Stimulated activated naive CD8-positive, alpha-beta T cell treated with anti-CD3 and anti-CD28 coated beads, Interleukin-15, Interleukin-2, amounts not matched to agents 100 ng/mL and 50 ng/mL, for 24 hours (primary cell): ENCODE data around the gene LCAT.
A peak's percentile ranks its signal among the peaks of the same experiment; 100 is the strongest.
"Not testable (repeated sequence)": the region's sequence is repeated elsewhere in the genome, so short reads cannot be mapped to it uniquely, and the experiment has no call there.

Experiments
- H3K27ac Mint-ChIP-seq: one replicate; pipeline ENCODE4 v1.8.0; 2021; ENCODE audit warnings: mild to moderate bottlenecking, mixed read lengths
- H3K27me3 Mint-ChIP-seq: one replicate; pipeline ENCODE4 v1.8.0; 2021; ENCODE audit warnings: mixed read lengths
- H3K36me3 Mint-ChIP-seq: one replicate; pipeline ENCODE4 v1.8.0; 2021; ENCODE audit warnings: low read depth, mixed read lengths
- H3K4me1 Mint-ChIP-seq: one replicate; pipeline ENCODE4 v1.8.0; 2021; ENCODE audit warnings: low read depth, mixed read lengths
- H3K4me3 Mint-ChIP-seq: one replicate; pipeline ENCODE4 v1.8.0; 2021; ENCODE audit warnings: mild to moderate bottlenecking, mixed read lengths
- H3K9me3 Mint-ChIP-seq: one replicate; pipeline ENCODE4 v1.8.0; 2021; ENCODE audit warnings: mixed read lengths

The LCAT gene

GRCh38 chr16:67976205-67976604 is 32.3 kb upstream of the LCAT start:
- Mint-ChIP-seq H3K36me3 (no peaks in the 10 kb centered on the region), H3K4me3 (no peak overlapping the region), H3K9me3 (no peaks in the 10 kb centered on the region), H3K4me1 (no peaks in the 10 kb centered on the region), H3K27me3 (no peaks in the 10 kb centered on the region), H3K27ac (no peak overlapping the region)

- no peaks in the 10 kb centered on the region for H3K9me3 Mint-ChIP-seq
- H3K4me1 Mint-ChIP-seq = no peaks in the 10 kb centered on the region
- H3K27me3 Mint-ChIP-seq = no peaks in the 10 kb centered on the region
- no peak overlapping the region for H3K27ac Mint-ChIP-seq
- H3K4me3 Mint-ChIP-seq = no peak overlapping the region
- H3K36me3 Mint-ChIP-seq = no peaks in the 10 kb centered on the region
Measured at GRCh38 chr16:67975321-67976105, 31.6 kb upstream of the LCAT start.

DNA sequence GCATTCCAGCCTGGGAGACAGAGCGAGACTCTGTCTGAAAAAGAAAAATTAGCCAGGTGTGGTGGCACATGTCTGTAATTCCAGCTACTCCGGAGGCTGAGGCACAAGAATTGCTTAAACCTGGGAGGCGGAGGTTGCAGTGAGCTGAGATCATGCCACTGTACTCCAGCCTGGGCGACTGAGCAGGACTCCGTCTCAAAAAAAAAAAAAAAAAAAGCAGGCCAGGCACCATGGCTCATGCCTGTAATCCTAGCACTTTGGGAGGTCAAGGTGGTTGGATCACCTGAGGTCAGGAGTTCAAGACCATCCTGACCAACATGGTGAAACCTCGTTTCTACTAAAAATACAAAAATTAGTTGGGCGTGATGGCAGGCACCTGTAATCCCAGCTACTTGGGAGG is 28.4 kb upstream of the LCAT start:
- H3K4me1 Mint-ChIP-seq = peaks cover 16% of the 10 kb centered on the region
- H3K27me3 Mint-ChIP-seq, H3K36me3 Mint-ChIP-seq, H3K9me3 Mint-ChIP-seq, H3K4me3 Mint-ChIP-seq, H3K27ac Mint-ChIP-seq: not testable (repeated sequence)

GRCh38 chr16:67971111-67971510 is 27.2 kb upstream of the LCAT start:
- Mint-ChIP-seq H3K4me1 (peaks cover 25% of the 10 kb centered on the region), H3K4me3 (no peak overlapping the region), H3K27ac (no peak overlapping the region), H3K9me3 (no peaks in the 10 kb centered on the region), H3K36me3 (no peaks in the 10 kb centered on the region), H3K27me3 (no peaks in the 10 kb centered on the region)

DNA sequence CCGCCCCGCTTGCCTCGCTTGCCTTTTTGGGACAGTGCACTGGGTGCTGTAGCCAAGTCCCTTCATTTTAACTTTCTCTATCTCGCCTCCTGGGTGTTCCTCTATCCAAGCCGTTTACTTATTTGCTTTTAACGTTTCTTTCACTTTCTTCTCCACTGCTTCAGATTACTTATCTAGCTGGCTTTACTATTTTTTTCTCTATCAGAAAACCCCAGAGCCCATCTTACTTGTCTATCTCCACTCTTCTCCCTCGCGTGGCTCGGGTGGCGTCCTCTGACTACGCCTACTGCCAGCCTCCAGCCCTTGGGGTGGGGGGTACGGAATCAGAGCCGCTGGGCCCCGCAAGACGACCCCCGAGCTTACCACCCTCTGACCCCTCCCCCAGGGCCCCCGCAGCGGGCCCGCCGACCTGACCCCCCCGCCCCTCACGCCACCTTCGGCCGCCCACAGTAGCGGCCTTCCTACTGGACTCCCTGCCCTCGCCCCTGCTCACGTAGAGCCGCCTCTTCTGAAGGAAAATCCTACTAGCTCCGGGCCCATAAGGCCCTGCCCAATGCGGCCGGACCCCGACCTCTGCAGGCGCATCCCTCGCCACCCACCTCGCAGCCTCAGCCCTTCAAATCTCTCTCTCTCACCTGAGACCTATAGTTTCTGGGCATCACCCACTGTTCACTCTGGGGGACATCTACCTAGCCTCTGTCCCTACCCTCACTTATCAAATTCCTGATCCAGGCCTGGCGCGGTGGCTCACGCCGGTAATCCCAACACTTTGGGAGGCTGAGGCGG is 25.5 kb upstream of the LCAT start:
- H3K4me1 Mint-ChIP-seq = peaks cover 25% of the 10 kb centered on the region
- H3K27ac Mint-ChIP-seq = peak overlapping the region; percentile 94
- H3K27me3 Mint-ChIP-seq = no peaks in the 10 kb centered on the region
- peaks cover 4% of the 10 kb centered on the region for H3K36me3 Mint-ChIP-seq
- no peaks in the 10 kb centered on the region for H3K9me3 Mint-ChIP-seq
- peak overlapping the region; percentile 98 for H3K4me3 Mint-ChIP-seq

GRCh38 chr16:67968400-67969253 is 24.7 kb upstream of the LCAT start, which contains the start of gene SLC12A4:
SLC12A4 (minus strand) TSS chr16:67968637; CDS start chr16:67968553, 84 bp downstream.
- Mint-ChIP-seq H3K36me3 (peaks cover 4% of the 10 kb centered on the region), H3K27ac (peak within 1 kb of the TSS; percentile 94), H3K27me3 (no peaks in the 10 kb centered on the region), H3K4me1 (peaks cover 25% of the 10 kb centered on the region), H3K9me3 (no peaks in the 10 kb centered on the region), H3K4me3 (peak within 1 kb of the TSS; percentile 98)

- Mint-ChIP-seq H3K27me3 (no peaks in the 10 kb centered on the region), H3K4me3 (peak overlapping the region; percentile 98), H3K27ac (peak overlapping the region; percentile 94), H3K4me1 (peaks cover 25% of the 10 kb centered on the region), H3K36me3 (peaks cover 4% of the 10 kb centered on the region), H3K9me3 (no peaks in the 10 kb centered on the region)
Measured at GRCh38 chr16:67967958-67968399, 24.1 kb upstream of the LCAT start.

GRCh38 chr16:67967183-67967957 is 23.4 kb upstream of the LCAT start:
- Mint-ChIP-seq H3K27ac (peak overlapping the region; percentile 94), H3K36me3 (peaks cover 4% of the 10 kb centered on the region), H3K27me3 (no peaks in the 10 kb centered on the region), H3K9me3 (no peaks in the 10 kb centered on the region), H3K4me3 (peak overlapping the region; percentile 98), H3K4me1 (peaks cover 25% of the 10 kb centered on the region)

GRCh38 chr16:67966549-67967182 is 22.7 kb upstream of the LCAT start:
- Mint-ChIP-seq H3K36me3 (peaks cover 4% of the 10 kb centered on the region), H3K9me3 (no peaks in the 10 kb centered on the region), H3K27ac (no peak overlapping the region), H3K4me1 (peaks cover 25% of the 10 kb centered on the region), H3K27me3 (no peaks in the 10 kb centered on the region), H3K4me3 (peak overlapping the region; percentile 98)

GRCh38 chr16:67965668-67966548 is 22.0 kb upstream of the LCAT start:
- Mint-ChIP-seq H3K9me3 (no peaks in the 10 kb centered on the region), H3K4me3 (no peak overlapping the region), H3K4me1 (peaks cover 25% of the 10 kb centered on the region), H3K36me3 (peaks cover 7% of the 10 kb centered on the region), H3K27ac (no peak overlapping the region), H3K27me3 (no peaks in the 10 kb centered on the region)

- Mint-ChIP-seq H3K27me3 (no peaks in the 10 kb centered on the region), H3K4me1 (peaks cover 24% of the 10 kb centered on the region), H3K27ac (no peak overlapping the region), H3K4me3 (no peak overlapping the region), H3K36me3 (peaks cover 9% of the 10 kb centered on the region), H3K9me3 (no peaks in the 10 kb centered on the region)
Measured at GRCh38 chr16:67964477-67965131, 20.7 kb upstream of the LCAT start.

DNA sequence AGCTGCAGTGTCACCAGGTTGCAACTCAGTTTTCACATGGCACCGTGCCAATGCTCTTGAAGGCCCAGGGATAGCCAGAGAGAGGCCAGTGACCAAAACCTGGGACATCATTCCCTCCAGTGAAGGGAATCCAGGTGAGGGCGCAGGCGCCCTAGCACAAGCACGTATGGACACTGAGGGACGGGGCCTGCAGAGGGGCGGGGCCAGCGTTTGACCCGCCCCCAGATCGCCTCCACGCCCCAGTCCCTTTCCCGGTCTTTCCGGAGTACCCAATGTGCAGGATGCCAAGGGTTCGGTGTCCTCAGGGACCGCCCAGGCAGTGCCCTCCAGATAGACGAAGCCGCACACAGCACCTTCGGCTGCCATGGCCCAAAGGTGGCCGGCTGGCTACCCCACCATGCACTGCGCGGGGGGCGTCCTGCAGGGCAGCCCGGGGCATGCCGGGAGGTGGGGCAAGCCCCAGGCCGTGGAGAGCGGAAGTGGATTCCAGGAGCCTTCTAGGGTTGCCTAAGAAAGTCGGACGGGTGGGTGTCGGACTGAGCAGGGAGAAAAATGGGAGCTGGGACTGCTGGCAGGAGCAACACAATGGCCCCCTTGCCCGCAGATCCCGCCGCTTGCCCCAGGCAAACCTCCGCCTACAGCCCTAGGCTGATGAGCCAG is 19.9 kb upstream of the LCAT start:
- no peak overlapping the region for H3K27ac Mint-ChIP-seq
- peaks cover 9% of the 10 kb centered on the region for H3K36me3 Mint-ChIP-seq
- no peaks in the 10 kb centered on the region for H3K27me3 Mint-ChIP-seq
- H3K9me3 Mint-ChIP-seq = no peaks in the 10 kb centered on the region
- H3K4me3 Mint-ChIP-seq = no peak overlapping the region
- H3K4me1 Mint-ChIP-seq = peaks cover 17% of the 10 kb centered on the region
